Upper lobe of left lung (tissue), 4 donors: ENCODE measurements around the gene SHISA6.

ENCODE experiments used
- CTCF ChIP-seq, 6 experiments: fragments of 450-650 bp in 4 of 6; fragments of 200-600 bp in 2 of 6; sonication (generic) in 2 of 6; IDR thresholded peaks; one replicate each; pipeline ENCODE4 v1.5.1; 2016 to 2019; ENCODE audit warnings: antibody characterized with exemption in 6 of 6
- EP300 ChIP-seq, 4 donors: sonication (generic); formaldehyde crosslinking; IDR thresholded peaks; one replicate each; pipeline ENCODE4 v1.5.1; 2017; ENCODE audit warnings: antibody characterized with exemption in 4 of 4, control low read depth in 2 of 4
- POLR2A ChIP-seq, 4 donors: fragments of 450-650 bp; IDR thresholded peaks; one replicate each; pipeline ENCODE4 v1.5.1; 2016 to 2017; ENCODE audit warnings: antibody characterized with exemption in 4 of 4, mild to moderate bottlenecking in 2 of 4

GRCh38 chr17:11278186-11278991 is 37.4 kb downstream of the SHISA6 start:
- no peak for TF ChIP-seq POLR2A (IDR thresholded peaks at IDR 0.05)
- TF ChIP-seq CTCF (IDR thresholded peaks at IDR 0.05), result no peak
- TF ChIP-seq EP300 (IDR thresholded peaks at IDR 0.05), result no peak
